HepG2 (cell line): ENCODE data around the gene C4orf17. TPM values are rescaled to one million over a fixed set of nuclear protein-coding genes. Genes with fewer than 3 reads are reported as not detected.

Experiments
- CBFB ChIP-seq: sonication (generic); formaldehyde crosslinking; IDR thresholded peaks from 2 replicates; pipeline ENCODE4 v1.4.0; 2020; ENCODE audit warnings: missing genetic modification reagents
- DPF2 ChIP-seq: sonication (generic); formaldehyde crosslinking; IDR thresholded peaks from 2 replicates; pipeline ENCODE4 v1.4.0; 2020; ENCODE audit warnings: mild to moderate bottlenecking, low read depth, missing genetic modification reagents, borderline replicate concordance
- ETV5 ChIP-seq: IDR thresholded peaks from 2 replicates; pipeline ENCODE4 v1.6.1; 2018; ENCODE audit warnings: missing biosample characterization, missing genetic modification reagents, inconsistent platforms, borderline replicate concordance
- HNRNPLL ChIP-seq: fragments of 200-400 bp; formaldehyde crosslinking; IDR thresholded peaks from 2 replicates; pipeline ENCODE4 v1.6.1; 2017; ENCODE audit warnings: mild to moderate bottlenecking, low read depth, low read length; ENCODE audit not compliant: poor library complexity, severe bottlenecking
- HOXD1 ChIP-seq: sonication (generic); formaldehyde crosslinking; IDR thresholded peaks from 2 replicates; pipeline ENCODE4 v1.5.0; 2020; ENCODE audit warnings: missing genetic modification reagents
- PHB2 ChIP-seq: fragments of 450-650 bp; IDR thresholded peaks from 2 replicates; pipeline ENCODE4 v1.6.1; 2018; ENCODE audit not compliant: partially characterized antibody
- RCOR2 ChIP-seq: IDR thresholded peaks from 2 replicates; pipeline ENCODE4 v1.6.1; 2016; ENCODE audit warnings: missing biosample characterization, missing genetic modification reagents
- RFXANK ChIP-seq: IDR thresholded peaks from 2 replicates; pipeline ENCODE4 v1.6.1; 2016
- UBTF ChIP-seq: sonication (generic); formaldehyde crosslinking; IDR thresholded peaks from 2 replicates; pipeline ENCODE4 v1.4.0; 2020; ENCODE audit warnings: mild to moderate bottlenecking, missing genetic modification reagents
- ZBTB42 ChIP-seq: sonication (generic); formaldehyde crosslinking; IDR thresholded peaks from 2 replicates; pipeline ENCODE4 v1.5.0; 2020; ENCODE audit warnings: mild to moderate bottlenecking, missing genetic modification reagents
- ZFX ChIP-seq: sonication (generic); formaldehyde crosslinking; IDR thresholded peaks from 2 replicates; pipeline ENCODE4 v1.4.0; 2020; ENCODE audit warnings: mild to moderate bottlenecking, low read depth, missing genetic modification reagents, moderate library complexity
- ZNF205 ChIP-seq: IDR thresholded peaks from 2 replicates; pipeline ENCODE4 v1.6.1; 2018; ENCODE audit warnings: missing biosample characterization, missing genetic modification reagents
- ZNF329 ChIP-seq: sonication (generic); formaldehyde crosslinking; IDR thresholded peaks from 2 replicates; pipeline ENCODE4 v1.9.0; 2021; ENCODE audit warnings: low read depth, mild to moderate bottlenecking, missing genetic modification reagents
- ZNF576 ChIP-seq: sonication (generic); formaldehyde crosslinking; IDR thresholded peaks from 2 replicates; pipeline ENCODE4 v1.4.0; 2020; ENCODE audit warnings: mild to moderate bottlenecking, missing genetic modification reagents
- ZNF577 ChIP-seq: sonication (generic); formaldehyde crosslinking; IDR thresholded peaks from 2 replicates; pipeline ENCODE4 v1.4.0; 2020; ENCODE audit warnings: mild to moderate bottlenecking, low read depth, missing genetic modification reagents, borderline replicate concordance
- ZNF724P ChIP-seq: sonication (generic); formaldehyde crosslinking; IDR thresholded peaks from 2 replicates; pipeline ENCODE4 v1.8.0; 2022; ENCODE audit warnings: missing genetic modification reagents, borderline replicate concordance
- ZNF737 ChIP-seq: sonication (generic); formaldehyde crosslinking; IDR thresholded peaks from 2 replicates; pipeline ENCODE4 v1.5.0; 2020; ENCODE audit warnings: missing genetic modification reagents, mild to moderate bottlenecking, borderline replicate concordance
- ZSCAN20 ChIP-seq: sonication (generic); formaldehyde crosslinking; IDR thresholded peaks from 2 replicates; pipeline ENCODE4 v1.4.0; 2020; ENCODE audit warnings: missing genetic modification reagents, mild to moderate bottlenecking, borderline replicate concordance
- polyA plus RNA-seq, 8 experiments: library from polyadenylated mRNA; depleted of rRNA in 3 of 8; stranded (reverse) in 7 of 8; unstranded in 1 of 8; fragments of >200 nt; fragmentation: Illumina TruSeq in 4 of 8; extraction: Trizol in 4 of 8; gene quantifications; 2 replicates each; pipeline versions ENCODE4 v1.2.1 to v1.2.3, GENCODE V29; 2011 to 2016; ENCODE audit warnings: low read depth in 4 of 8, missing spikeins in 1 of 8, mixed read lengths in 1 of 8; ENCODE audit not compliant: insufficient read depth in 1 of 8
- total RNA-seq, 5 experiments: library from RNA; depleted of rRNA; stranded (reverse); fragments of >200 nt; fragmentation: Illumina TruSeq; extraction: Trizol; gene quantifications; 2 replicates each; pipeline ENCODE4 v1.2.3, GENCODE V29; 2016; ENCODE audit warnings: low read depth in 1 of 5
- TF ChIP-seq, protein P1 (sequence below): sonication (generic); formaldehyde crosslinking; IDR thresholded peaks from 2 replicates; pipeline ENCODE4 v1.5.0; 2020; ENCODE audit warnings: mild to moderate bottlenecking, missing genetic modification reagents
- TF ChIP-seq, protein P2 (sequence below): sonication (generic); formaldehyde crosslinking; IDR thresholded peaks from 2 replicates; pipeline ENCODE4 v1.8.1; 2023; ENCODE audit warnings: missing genetic modification reagents, inconsistent platforms, borderline replicate concordance

The C4orf17 gene
- total and polyA plus RNA-seq, 2 of the 13 experiments (the other 11 are each of a cell fraction or from before 2014, with no cell fraction given), result not detected

DNA sequence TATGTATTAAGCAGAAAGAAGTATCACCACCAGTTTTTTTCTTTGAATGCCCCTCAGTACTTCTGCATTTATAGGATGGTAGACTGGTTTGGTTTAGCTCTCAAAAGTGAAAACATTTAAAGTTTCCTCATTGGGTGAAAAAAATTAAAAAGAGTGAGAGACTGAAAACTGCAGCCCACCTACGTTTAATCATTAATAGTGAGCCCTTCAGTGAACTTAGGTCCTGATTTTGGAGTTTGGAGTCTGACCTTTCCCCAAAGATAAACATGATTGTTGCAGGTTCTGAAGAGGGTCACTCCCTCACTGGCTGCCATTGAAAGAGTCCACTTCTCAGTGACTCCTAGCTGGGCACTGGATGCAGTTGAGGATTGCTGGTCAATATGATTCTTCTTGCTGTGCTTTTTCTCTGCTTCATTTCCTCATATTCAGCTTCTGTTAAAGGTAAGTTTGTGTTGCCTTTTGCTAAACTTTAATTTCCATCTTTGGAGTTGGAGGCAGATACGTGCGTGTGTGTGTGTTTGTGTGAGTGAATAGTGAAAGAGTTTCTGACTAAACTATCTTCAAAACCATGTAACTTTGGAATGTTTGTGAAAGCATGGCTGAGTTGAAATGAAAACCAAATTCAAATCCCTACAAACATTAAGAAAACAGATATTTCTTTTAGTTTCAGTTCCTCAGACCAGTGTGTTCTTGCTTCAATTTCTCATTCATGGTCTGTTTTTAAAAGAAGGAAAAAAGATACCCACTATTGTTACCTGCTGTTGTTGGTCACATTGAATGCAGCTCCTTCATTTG is 63.9 kb downstream of the C4orf17 start, which contains the start of gene MTTP (continued):
- TF ChIP-seq ZNF737 (CRISPR knock-in tag), result no peak
- TF ChIP-seq RCOR2, result peak; percentile 63
- no peak for TF ChIP-seq HNRNPLL
- no peak for TF ChIP-seq PHB2
- no peak for TF ChIP-seq ZBTB42
- no peak for TF ChIP-seq ZNF577
- no peak for TF ChIP-seq ETV5
- TF ChIP-seq ZNF724P (CRISPR knock-in tag), result no peak
- TF ChIP-seq ZNF576 (CRISPR knock-in tag), result no peak
- TF ChIP-seq, protein P1, sequence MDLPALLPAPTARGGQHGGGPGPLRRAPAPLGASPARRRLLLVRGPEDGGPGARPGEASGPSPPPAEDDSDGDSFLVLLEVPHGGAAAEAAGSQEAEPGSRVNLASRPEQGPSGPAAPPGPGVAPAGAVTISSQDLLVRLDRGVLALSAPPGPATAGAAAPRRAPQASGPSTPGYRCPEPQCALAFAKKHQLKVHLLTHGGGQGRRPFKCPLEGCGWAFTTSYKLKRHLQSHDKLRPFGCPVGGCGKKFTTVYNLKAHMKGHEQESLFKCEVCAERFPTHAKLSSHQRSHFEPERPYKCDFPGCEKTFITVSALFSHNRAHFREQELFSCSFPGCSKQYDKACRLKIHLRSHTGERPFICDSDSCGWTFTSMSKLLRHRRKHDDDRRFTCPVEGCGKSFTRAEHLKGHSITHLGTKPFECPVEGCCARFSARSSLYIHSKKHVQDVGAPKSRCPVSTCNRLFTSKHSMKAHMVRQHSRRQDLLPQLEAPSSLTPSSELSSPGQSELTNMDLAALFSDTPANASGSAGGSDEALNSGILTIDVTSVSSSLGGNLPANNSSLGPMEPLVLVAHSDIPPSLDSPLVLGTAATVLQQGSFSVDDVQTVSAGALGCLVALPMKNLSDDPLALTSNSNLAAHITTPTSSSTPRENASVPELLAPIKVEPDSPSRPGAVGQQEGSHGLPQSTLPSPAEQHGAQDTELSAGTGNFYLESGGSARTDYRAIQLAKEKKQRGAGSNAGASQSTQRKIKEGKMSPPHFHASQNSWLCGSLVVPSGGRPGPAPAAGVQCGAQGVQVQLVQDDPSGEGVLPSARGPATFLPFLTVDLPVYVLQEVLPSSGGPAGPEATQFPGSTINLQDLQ (CRISPR knock-in tag), result no peak
- TF ChIP-seq ZNF329, result no peak
- TF ChIP-seq CBFB (CRISPR knock-in tag), result no peak
- TF ChIP-seq HOXD1 (CRISPR knock-in tag), result no peak
- TF ChIP-seq UBTF, result no peak
- TF ChIP-seq, protein P2, sequence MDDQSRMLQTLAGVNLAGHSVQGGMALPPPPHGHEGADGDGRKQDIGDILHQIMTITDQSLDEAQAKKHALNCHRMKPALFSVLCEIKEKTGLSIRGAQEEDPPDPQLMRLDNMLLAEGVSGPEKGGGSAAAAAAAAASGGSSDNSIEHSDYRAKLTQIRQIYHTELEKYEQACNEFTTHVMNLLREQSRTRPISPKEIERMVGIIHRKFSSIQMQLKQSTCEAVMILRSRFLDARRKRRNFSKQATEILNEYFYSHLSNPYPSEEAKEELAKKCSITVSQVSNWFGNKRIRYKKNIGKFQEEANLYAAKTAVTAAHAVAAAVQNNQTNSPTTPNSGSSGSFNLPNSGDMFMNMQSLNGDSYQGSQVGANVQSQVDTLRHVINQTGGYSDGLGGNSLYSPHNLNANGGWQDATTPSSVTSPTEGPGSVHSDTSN (CRISPR knock-in tag), result no peak
- TF ChIP-seq ZSCAN20 (CRISPR knock-in tag), result no peak
- TF ChIP-seq ZNF205, result no peak
- TF ChIP-seq ZFX, result peak; percentile 29; the same call in 1 of the 2 replicates
- TF ChIP-seq RFXANK (CRISPR knock-in tag), result no peak
- TF ChIP-seq DPF2 (CRISPR knock-in tag), result peak; percentile 42; the same call in 1 of the 2 replicates
